Thoracic aorta (tissue), 2 donors: ENCODE measurements around the gene SKAP1. TPM values are rescaled to one million over a fixed set of nuclear protein-coding genes. Genes with fewer than 3 reads are reported as not detected.

Source experiments
- ATAC-seq: fragments of 150-250 bp; one replicate; pipeline ENCODE4 v1.8.0; 2017; ENCODE audit warnings: low read depth; ENCODE audit not compliant: insufficient number of reproducible peaks, low FRiP score
- DNase-seq: peaks from one replicate; pipeline ENCODE4 v3.0.0-alpha.2; 2020; ENCODE audit warnings: low spot score
- H3K27ac ChIP-seq, 2 donors: fragments of 200-600 bp; sonication (generic); 1 replicate in 1 of 2; 2 replicates in 1 of 2; pipeline ENCODE4 v1.5.1; 2016; ENCODE audit warnings: mild to moderate bottlenecking in 2 of 2, moderate library complexity in 2 of 2
- H3K27me3 ChIP-seq: fragments of 200-600 bp; sonication (generic); replicated peaks from 2 replicates; pipeline ENCODE4 v1.6.0; 2016; ENCODE audit warnings: mild to moderate bottlenecking; ENCODE audit not compliant: insufficient read depth
- H3K36me3 ChIP-seq: fragments of 200-600 bp; sonication (generic); one replicate; pipeline ENCODE4 v1.5.1; 2016
- H3K4me1 ChIP-seq, 2 donors: fragments of 200-600 bp; sonication (generic); 1 replicate in 1 of 2; 2 replicates in 1 of 2; pipeline versions ENCODE4 v1.5.1 to v1.6.0; 2016; ENCODE audit warnings: low read depth in 2 of 2, mild to moderate bottlenecking in 1 of 2; ENCODE audit not compliant: control insufficient read depth in 1 of 2
- H3K4me3 ChIP-seq: fragments of 200-600 bp; sonication (generic); 2 replicates; pipeline ENCODE4 v1.5.1; 2016; ENCODE audit warnings: mild to moderate bottlenecking
- H3K9me3 ChIP-seq: fragments of 200-600 bp; sonication (generic); 2 replicates; pipeline ENCODE4 v1.5.1; 2016
- CTCF ChIP-seq: fragments of 200-600 bp; sonication (generic); IDR thresholded peaks from one replicate; pipeline ENCODE4 v1.5.1; 2019; ENCODE audit warnings: antibody characterized with exemption
- total RNA-seq, 2 donors: library from RNA; depleted of rRNA; stranded (reverse); fragments of >200 nt; gene quantifications; one replicate each; pipeline versions ENCODE4 v1.1.0 to v1.2.3, GENCODE V29; 2016

SKAP1 gene
- total RNA-seq, 2 donors from 2014 or later, result 2.6 TPM; not detected in 1

- DNase-seq (no peak), ATAC-seq (no peak)
- H3K36me3 ChIP-seq, result no peaks in the 10 kb centered on the region
- H3K9me3 ChIP-seq, result no peaks in the 10 kb centered on the region
- no peaks in the 10 kb centered on the region for H3K27me3 ChIP-seq
- no peak for TF ChIP-seq CTCF
- no peak overlapping the region for H3K27ac ChIP-seq
- H3K4me3 ChIP-seq, result no peak overlapping the region
- no peaks in the 10 kb centered on the region for H3K4me1 ChIP-seq
These were observed 168.6 kb downstream of the SKAP1 start for GRCh38 chr17:48261297-48261880.

DNA sequence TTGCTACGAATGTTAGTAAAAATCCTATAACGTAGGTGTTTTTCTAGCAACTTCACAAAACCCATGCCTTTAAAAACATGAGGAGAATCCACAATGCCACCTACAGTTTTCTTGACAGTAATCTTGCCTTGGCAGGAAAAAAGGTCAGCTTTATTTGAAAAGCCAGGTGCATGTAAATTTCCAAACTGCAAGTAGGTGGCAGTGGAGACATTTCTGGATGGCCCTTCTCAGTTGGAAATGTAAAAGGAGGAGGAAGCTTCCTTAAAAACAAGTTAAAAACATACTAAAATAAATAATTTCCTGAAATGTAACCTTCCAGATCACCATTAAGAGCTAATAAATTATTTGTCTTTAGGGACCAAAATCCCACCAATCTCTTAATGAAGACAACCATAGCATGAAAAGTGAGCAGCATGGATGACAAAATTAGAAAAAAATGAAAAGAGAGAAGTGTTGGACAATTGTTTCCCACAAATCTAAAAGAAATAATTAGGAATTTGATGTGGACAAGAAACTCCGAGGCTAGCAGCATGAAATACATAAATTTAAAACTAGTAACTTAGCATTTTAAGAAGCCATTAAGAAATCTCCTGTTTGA lies 170.2 kb downstream of the SKAP1 start:
- no peak for ATAC-seq

GRCh38 chr17:48258331-48258730 lies 171.7 kb downstream of the SKAP1 start:
- DNase-seq, result no peak
- Histone ChIP-seq H3K27ac (no peak overlapping the region), H3K4me3 (no peak overlapping the region), H3K9me3 (no peaks in the 10 kb centered on the region), H3K4me1 (no peaks in the 10 kb centered on the region), H3K27me3 (no peaks in the 10 kb centered on the region), H3K36me3 (no peaks in the 10 kb centered on the region)
- no peak for ATAC-seq
- TF ChIP-seq CTCF, result no peak

More for the DNA sequence above, 170.2 kb downstream of the SKAP1 start:
- H3K36me3 ChIP-seq, result no peaks in the 10 kb centered on the region
- H3K4me1 ChIP-seq, result no peaks in the 10 kb centered on the region
- no peak for DNase-seq
- TF ChIP-seq CTCF, result no peak
- no peaks in the 10 kb centered on the region for H3K9me3 ChIP-seq
- no peak overlapping the region for H3K27ac ChIP-seq
- H3K27me3 ChIP-seq, result no peaks in the 10 kb centered on the region
- H3K4me3 ChIP-seq, result no peak overlapping the region

DNA sequence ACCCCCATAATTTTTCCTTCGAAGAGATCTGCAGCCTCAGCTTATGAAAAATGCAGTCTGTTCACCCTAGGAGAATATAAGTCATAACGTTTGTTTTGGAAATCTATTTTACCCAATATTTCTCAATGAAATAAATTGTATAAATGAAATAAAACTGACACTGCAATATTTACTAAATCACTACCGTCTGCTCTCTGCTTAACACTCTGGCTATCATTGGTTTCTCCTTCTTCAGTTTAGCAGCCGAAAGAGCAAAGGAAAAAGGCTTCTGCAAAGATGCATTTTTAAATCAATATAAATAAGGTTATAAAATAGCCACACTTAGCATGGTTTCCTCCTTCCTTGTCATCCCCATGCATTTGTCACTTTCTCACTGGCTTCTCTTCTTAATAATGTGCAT lies 174.3 kb downstream of the SKAP1 start:
- Histone ChIP-seq H3K4me1 (no peaks in the 10 kb centered on the region), H3K9me3 (no peaks in the 10 kb centered on the region), H3K27ac (no peak overlapping the region), H3K36me3 (no peaks in the 10 kb centered on the region), H3K4me3 (no peak overlapping the region), H3K27me3 (no peaks in the 10 kb centered on the region)
- TF ChIP-seq CTCF, result no peak
- no peak for ATAC-seq
- no peak for DNase-seq

DNA sequence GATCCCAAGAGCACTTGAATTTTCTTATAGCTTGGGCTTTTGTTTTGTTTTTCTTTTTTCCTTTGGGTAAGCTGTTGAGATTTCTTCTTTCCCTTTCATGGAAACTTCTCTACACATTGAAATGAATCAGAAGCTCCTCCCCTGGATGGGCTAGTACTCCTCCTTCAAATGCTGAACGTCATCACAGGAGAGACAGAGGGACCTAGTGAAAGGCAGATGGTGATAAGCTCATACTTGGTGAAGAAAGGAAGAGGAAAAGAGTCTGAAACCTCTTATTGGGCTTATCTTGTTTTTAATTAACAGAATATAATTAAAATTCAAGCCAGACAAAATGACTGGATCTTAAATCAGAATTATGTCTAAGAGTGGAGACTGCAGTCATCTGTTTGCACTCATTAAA lies 175.1 kb downstream of the SKAP1 start:
- TF ChIP-seq CTCF, result no peak
- H3K27me3 ChIP-seq, result no peaks in the 10 kb centered on the region
- no peak for DNase-seq
- no peak overlapping the region for H3K27ac ChIP-seq
- no peaks in the 10 kb centered on the region for H3K36me3 ChIP-seq
- H3K4me1 ChIP-seq, result no peaks in the 10 kb centered on the region
- no peak for ATAC-seq
- H3K9me3 ChIP-seq, result no peaks in the 10 kb centered on the region
- H3K4me3 ChIP-seq, result no peak overlapping the region
